Activated CD4-positive, alpha-beta T cell treated with anti-CD3 and anti-CD28 coated beads for 24 hours (primary cell): ENCODE data around the gene BID.

ENCODE experiments used
- DNase-seq, 2 donors: peaks; one replicate each; pipeline ENCODE4 v3.0.0-alpha.2; 2020; ENCODE audit warnings: low read depth in 2 of 2

BID gene

DNA sequence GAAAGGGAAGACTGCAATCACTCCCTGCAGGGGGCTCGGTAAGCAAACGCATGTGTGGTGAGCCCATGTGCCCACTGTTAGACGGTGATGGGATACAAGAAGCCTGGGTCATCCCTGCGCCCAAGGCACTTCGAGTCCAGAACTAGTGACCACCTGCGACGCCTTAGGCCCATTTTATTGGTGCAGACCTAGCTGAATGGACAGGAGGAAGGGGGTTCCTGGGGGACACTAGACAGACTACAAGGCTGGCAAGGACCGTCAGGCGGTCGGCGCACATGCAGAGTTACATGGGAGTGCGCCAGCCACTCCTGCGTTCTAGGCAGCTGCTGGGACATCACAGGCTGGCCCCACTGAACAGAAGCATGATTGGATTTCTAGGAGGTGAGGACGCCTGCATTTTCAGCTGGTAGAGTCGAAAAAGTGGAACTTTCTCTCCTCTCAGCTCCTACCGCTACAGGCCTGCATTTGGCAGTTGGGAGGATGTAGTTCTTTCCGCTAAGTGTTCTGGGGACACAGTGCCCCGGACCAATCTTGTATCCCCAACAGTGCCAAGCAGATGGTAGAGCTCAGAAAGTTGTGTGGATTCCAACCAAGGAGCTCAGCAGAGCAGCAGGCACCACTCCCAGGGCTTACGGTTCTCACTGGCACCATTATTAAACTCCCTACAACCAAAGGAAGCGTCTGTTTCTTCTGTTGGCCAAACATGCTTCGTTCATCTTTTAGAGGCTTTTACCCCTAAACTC is 35.7 kb downstream of the BID start:
- DNase-seq = no peak

DNA sequence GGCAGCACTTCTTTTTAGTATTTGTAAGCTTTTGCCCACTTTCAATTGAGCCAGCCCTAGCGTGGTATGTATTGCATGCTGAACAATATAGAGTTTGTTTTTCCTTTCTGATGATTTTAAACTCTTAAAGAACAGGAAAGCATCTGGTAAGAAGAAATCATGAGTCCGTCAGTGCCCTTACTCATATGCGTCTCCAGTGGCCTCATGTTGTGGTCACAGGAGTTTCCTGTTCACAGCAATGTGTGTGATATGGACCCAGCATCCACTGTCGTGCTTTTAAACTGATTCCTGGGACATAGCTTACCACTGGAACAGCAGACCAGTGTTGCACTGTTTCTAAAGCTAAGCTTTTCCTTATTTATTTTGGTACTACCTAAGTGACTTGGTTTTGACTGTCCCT is 40.1 kb downstream of the BID start:
- DNase-seq = no peak

DNA sequence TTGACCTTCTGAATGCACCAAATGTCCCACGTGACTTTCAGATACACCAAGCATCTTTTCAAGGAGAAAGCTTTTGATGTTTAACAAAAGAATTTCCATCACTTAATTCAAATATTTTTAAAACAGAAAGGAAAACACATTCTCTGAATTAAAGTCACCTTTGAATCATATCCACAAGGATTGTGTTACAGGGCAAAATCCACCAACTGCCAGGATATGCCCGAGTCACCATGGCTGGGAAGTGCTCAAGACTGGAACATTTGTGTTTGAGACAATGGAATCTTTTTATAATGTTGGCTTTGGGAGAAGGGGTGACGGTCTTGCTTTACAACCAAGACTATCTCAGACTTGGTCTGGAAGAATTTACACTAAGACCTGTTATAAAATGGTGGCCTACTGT is 40.8 kb downstream of the BID start:
- no peak for DNase-seq

DNA sequence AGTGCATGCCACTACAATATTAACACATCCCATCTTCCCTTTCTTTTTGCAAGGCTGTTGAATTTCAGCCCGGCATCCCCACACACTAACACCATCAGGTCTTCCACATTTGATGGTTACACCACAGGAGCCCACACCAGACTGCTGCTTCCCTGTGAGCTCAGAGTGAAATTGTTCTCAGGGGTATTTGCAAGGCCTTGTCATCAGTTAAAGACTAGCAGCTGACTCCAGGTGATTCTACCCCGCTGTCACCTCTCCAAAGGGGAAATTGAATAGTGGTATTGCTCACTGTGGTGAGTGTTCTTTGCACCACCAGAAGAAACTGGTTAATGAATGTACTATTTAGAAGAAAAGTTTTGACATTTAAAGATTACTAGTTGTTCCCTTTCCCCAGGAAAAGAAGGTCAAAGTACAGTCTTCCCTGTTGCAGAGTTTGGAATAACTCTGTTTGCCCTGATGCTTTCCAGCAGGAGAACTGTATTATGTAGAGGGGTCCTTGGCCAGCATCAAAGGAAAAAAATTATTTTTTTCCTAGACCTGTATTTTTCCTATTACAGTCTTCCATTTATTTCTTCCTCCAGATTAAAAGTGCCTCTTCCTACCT is 41.9 kb downstream of the BID start:
- DNase-seq = no peak

DNA sequence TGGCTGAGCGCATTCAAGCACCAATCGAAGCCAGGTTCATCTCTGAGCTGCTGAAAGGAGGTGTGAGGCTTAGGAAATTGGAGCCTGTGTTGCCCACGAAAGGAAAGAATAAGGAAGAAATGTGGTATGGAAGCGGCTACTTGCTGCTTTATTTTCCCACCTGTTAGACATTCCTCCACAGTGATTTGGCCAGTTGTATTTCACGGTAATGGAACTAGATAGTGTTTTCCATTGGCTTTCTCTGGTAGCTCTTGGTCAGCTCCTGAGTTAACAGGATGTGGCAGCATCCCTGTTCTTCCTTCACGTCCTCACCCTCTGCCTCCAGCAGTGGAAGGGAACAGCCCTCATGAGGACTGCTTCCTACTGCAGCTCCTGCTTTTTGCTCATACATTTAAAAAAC is 44.7 kb downstream of the BID start:
- no peak for DNase-seq

DNA sequence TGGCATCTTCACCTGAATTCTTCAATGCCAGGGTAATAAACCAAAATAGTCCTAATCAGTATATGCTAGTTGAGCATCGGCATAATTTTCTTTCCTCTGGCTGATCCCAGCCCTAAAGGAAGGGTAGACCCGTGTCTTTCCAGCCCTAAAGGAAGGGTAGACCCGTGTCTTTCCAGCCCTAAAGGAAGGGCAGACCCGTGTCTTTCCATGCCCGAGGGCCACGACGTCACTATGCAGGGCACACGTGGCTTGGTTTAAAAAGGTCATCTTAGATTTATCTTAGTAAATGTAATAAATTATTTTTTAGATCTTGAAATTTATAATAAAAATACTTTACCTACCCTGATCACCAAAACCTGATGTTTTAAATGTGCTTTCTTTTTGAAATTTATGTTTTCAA is 45.5 kb downstream of the BID start:
- no peak for DNase-seq

DNA sequence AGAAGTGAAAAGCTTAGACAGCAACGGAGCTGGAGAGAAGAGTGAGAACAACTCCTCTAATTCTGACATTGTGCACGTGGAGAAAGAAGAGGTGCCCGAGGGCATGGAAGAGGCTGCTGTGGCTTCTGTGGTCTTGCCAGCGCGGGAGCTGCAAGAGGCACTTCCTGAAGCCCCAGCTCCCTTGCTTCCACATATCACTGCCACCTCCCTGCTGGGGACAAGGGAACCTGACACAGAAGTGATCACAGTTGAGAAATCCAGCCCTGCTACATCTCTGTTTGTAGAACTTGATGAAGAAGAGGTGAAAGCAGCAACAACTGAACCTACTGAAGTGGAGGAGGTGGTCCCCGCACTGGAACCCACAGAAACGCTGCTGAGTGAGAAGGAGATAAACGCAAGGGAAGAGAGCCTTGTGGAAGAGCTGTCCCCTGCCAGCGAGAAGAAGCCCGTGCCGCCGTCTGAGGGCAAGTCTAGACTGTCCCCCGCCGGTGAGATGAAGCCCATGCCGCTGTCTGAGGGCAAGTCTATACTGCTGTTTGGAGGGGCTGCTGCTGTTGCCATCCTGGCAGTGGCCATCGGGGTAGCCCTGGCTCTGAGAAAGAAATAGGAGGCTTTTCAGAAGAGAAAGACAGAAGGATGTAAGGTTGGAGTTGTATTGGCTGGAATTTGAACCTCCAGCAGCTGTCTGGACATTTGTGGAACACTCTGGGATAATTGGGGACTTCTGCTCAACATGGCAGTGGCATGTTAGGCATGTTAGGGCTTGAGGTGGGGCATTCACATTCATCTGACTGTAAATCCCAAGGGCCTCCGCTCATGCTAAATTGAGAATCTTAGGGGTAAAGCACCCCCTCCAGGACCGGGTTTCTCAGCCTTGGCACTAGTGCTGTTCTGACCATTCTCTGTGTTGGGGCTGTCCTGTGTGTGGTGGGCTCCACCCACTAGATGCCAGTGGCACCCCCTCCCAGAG is 47.1 kb downstream of the BID start:
- no peak for DNase-seq

DNA sequence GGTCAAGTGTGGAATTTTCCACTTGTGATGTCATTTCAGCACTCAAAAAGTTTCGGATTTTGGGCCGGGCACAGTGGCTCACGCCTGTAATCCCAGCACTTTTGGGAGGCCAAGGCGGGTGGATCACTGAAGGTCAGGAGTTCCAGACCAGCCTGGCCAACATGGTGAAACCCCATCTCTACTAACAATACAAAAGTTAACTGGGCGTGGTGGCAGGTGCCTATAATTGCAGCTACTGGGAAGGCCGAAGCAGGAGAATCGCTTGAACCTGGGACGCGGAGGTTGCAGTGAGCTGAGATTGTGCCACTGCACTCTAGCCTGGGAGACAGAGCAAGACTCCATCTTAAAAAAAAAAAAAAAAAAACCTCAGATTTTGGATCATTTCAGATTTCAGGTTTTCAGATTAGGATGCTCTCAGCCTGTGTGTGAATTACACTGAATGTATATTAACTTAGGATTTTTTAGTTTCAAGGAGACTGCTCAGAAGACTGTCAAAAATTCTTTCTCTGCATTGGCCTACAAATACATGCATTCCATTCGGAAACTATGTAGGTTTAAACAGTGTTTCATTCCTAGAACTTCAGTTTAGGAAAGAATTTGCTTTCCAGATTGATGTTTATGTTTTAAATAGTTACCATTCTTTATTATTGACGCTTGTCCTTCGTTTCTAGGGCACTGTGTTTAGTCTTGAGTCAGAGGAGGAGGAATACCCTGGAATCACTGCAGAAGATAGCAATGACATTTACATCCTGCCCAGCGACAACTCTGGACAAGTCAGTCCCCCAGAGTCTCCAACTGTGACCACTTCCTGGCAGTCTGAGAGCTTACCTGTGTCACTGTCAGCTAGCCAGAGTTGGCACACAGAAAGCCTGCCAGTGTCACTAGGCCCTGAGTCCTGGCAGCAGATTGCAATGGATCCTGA is 48.0 kb downstream of the BID start:
- no peak for DNase-seq

DNA sequence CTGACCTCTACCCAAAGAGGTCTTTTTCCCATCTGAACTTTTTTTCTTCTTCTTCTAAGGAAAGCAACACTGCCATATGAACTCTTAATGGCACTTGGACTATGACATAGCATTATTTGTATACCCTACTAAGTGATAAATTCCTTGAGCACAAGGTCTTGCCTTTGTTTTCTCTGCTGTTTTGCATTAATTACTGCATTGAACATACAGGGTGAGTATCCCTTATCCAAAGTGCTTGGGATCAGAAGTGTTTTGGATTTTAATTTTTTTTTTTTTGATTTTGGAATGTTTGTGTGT is 48.8 kb downstream of the BID start:
- DNase-seq = no peak

DNA sequence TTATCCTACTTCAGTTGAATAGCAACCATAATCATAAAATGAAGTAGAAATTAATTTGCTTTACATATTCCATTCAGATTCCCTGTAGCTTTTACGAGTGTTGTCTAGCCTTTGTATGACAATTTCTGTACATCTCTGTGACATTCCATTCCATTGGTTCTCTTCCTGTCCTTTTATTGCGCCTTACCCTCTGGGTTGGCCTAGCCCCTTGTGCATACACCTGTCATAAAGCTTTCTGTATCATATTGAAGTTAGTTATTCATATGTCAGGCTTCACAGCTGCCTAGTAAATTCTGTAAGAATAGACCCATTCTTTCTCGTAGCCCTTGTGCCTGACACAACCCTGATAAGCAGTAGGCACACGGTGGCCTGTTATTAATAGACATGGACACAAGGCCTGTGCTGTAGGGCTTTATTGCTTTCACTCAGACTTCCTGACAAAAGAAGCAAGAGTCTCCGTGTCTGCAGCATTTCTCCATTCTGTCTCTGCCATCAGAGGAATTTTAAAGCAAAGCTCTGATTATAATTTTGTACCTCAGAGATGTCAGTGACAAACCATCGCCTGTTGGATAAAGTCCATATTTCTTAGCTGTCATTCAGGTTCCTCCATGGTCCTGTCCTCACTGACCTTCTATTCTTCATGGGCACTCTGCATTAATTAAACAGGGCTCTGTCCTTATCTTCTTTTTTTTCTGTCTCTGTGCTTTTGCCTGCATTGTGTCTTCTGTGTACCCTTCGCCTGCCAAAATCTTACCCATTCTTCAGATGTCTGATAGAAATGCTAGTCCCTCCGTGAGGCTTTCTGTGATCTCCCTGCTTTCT is 49.4 kb downstream of the BID start:
- no peak for DNase-seq

DNA sequence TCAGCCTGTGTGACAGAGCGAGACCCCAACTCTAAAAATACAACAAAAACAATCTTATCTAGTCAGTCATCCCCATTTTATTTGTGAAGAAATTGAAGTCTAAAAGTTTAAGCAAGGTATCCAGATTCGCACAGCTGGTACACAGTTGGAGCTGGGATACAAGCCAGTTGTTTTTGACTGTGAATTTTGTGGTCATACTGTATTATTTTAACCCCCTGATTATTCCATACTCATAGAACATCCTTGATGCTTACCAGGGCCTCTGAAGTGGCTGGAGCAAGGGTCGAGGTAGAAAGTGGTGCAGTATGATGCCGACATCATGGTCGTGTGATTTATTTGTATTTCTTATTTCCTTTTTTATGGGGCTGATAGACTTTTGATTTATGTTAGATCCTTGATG is 50.0 kb downstream of the BID start:
- no peak for DNase-seq

DNA sequence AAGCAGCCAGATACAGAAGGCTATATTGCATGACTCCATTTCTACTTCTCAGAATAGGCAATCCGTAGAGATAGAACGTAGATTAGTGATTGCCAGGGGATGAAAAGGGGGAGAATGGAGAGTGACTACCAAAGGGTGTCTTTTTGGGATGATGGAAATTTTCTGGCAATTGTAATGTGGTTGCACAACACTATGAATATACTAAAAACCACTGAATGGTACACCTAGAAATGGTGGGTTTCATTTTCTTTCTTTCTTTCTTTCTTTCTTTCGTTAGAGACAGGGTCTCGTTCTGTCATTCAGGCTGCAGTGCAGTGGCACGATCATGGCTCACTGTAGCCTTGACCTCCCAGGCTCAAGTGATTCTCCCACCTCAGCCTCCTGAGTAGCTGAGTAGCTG is 54.4 kb downstream of the BID start:
- no peak for DNase-seq

DNA sequence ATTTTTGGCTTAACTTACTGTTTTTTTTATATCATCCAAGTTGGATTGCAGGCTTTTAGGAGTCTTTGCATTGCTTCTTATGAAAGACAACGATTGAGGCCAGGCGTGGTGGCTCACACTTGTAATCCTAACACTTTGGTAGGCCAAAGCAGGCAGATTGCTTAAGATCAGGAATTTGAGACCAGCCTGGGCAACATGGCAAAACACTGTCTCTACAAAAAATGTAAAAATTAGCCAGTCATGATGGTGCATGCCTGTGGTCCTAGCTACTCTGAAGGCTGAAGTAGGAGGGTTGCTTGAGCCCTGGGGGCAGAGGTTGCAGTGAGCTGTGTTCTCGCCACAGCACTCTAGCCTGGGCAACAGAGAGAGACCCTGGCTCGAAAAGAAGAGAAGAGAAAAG is 56.6 kb downstream of the BID start:
- DNase-seq = no peak

DNA sequence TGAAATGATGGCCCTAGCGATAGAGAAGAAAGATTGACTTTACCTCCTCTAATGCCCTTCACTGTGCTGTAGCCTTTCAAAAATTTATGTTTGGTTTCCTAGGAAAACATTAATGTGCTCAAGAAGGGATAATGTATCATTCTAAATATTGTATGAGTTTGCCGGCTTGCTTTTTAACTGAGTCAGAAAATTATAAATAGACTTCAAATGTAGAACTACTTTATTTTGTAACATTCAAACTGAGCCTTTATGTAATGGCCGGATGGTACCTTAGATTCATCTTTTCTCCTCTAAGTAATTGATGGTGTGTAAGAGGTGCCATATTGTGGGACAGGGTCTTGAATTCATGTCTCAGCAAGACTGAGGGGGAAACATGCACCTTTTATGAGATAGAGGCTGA is 57.7 kb downstream of the BID start:
- DNase-seq = no peak

DNA sequence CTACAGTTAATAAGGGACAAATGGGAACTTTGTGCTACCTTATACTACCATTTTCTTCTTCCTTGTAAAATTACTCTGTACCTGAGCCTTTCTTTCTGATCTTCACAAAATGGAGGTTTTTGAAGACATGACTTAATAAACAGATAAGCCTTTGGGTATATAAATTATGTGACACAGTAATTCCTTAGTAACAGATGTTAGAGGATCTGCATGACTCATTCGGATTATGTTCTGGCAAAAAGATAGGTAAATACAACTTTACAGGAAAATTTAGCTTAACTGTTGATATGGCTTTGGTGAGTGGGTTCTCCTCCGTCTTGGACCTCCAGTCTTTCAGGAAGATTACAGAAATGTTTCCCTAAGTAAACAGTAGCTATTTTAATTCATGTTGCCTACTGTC is 61.8 kb downstream of the BID start:
- DNase-seq = no peak

DNA sequence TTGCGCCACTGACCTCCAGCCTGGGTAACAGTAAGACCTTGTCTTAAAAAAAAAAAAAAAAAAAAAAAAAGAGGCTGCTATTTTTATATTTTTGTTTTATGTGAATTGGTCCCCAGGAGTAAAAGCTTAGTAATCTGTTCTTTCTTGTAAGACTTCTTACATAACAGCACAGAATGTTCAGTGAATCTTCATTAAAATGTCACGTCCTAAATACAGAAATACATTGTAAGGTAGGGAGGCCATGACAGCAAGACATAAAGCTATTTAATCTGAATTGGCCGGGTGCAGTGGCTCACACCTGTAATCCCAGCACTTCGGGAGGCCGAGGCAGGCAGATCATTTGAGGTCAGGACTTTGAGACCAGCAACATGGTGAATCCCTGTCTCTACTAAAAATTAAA is 64.2 kb downstream of the BID start:
- no peak for DNase-seq

DNA sequence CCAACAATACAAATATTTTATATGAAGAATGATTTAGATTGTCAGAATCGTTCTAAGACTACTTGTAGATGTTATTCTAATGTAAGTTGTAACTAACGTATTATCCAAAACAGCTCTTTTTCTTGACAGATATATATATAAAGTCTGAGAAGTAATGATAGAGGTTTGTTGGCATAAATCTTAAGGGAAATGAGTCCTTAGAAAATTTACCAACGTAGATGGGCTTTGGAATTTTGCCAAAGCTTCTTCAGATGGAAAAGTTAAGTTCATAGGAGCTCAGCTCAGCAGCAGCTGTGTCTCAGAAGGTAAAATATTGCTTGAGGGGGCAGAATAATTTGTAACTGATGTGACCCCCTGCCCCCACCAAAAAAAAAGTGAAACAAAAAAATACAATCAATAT is 66.7 kb downstream of the BID start:
- no peak for DNase-seq

DNA sequence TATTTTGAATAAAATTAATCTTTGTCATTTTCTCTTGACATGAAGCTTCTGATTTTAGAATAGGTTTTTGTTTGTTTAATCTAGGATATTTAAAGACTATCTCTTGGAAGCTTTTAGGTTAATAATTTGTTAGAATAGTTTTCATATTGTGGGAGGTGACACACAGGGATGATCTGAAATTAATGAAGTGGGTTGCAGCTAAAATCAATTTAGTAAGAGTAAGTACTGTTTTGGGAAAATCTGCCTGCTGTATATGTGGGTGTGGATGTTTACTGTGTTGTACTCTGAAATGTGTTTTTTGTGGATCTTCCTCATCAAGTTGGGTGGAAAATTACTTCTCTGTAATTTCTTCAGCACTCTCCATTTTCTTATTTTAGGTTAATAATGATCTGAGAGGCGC is 67.3 kb downstream of the BID start:
- no peak for DNase-seq

DNA sequence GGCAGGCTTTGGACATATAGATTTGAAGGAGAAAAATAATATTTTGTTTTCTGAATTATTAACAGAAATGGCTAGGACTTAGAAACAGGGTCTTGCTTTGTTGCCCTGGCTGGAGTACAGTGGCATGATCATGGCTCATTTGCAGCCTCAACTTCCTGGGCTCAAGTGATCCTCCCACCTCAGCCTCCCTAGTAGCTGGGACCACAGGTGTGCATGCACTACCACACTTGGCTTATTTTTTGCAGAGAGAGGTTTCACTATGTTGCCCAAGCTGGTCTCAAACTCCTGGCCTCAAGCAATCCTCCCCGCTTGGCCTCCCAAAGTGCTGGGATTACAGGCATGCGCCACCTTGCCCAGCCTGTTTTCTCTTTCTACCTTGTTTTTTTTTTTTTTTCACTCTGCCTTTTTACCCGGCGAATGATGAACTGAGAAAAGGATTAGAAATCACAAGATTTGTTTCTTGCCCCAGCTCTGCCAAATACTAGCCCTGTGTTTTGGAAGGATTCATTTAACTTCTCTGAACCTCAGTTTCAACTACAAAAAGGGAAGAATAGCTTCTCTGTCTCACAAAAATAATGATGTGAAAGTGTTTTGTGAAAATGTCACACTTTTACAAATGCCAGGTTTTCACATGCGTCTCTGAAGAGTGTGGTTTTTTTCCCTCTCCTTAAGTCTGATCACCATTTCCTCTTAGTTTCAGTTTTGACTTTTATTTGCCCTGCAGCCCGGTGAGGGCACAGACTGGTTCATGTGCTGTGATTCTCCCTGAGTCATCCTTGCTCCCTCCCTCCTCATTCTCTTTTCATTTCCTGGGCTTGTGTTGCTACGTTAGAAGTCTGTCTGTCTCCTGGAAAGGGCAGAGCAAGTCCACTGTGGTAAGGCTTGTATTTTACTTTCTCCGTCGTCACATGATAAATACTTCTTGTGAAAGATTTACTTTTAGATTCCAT is 68.0 kb downstream of the BID start:
- DNase-seq = peak; percentile 12 to 17

DNA sequence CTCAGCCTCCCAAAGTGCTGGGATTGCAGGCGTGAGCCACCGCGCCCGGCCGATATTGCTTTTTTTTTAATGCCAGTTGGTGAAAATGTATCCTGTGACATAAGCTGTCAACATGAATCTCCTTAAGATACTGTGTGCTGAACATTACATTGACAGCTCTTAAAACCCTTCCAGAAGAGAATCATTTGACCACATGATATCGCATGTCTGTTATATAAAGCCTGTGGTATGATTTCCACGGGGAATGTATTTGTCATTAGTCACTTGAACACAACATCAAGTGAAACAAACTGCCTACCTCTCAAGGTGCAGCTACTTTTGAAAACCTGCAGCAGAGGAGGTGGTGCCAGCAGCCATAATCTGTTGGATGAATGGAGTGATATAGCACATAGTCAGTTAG is 68.7 kb downstream of the BID start:
- DNase-seq = no peak
